Measurements from ENCODE around the gene OVOL1.
"Not testable (repeated sequence)": the region's sequence is repeated elsewhere in the genome, so short reads cannot be mapped to it uniquely, and the experiment has no call there.

The OVOL1 gene

GRCh38 chr11:65817835-65818680 is 31.2 kb downstream of the OVOL1 start:
- peak; percentile 93 to 98 (median 97) for DNase-seq

- DNase-seq = peak; percentile 31 to 43 (median 34)
Measured at GRCh38 chr11:65821107-65821506, 34.2 kb downstream of the OVOL1 start.

GRCh38 chr11:65822776-65823528 is 36.1 kb downstream of the OVOL1 start:
- DNase-seq = no peak

- no peak for DNase-seq
Measured at GRCh38 chr11:65826984-65827735, 40.3 kb downstream of the OVOL1 start.

- DNase-seq = no peak
Measured at GRCh38 chr11:65829459-65829858, 42.6 kb downstream of the OVOL1 start.

GRCh38 chr11:65832231-65832630 is 45.4 kb downstream of the OVOL1 start:
- not testable (repeated sequence) for DNase-seq

- DNase-seq = peak; percentile 95 to 97 (median 96)
Measured at GRCh38 chr11:65833297-65834030, 46.6 kb downstream of the OVOL1 start, which contains the start of gene SNX32. Gene SNX32, plus strand, starts transcription at chr11:65833963. Its CDS starts 103 bp downstream, at chr11:65834066.

- no peak for DNase-seq
Measured at GRCh38 chr11:65834202-65834601, 47.3 kb downstream of the OVOL1 start.

- DNase-seq = no peak
Measured at GRCh38 chr11:65842144-65842543, 55.3 kb downstream of the OVOL1 start.

GRCh38 chr11:65843811-65844210 is 56.9 kb downstream of the OVOL1 start:
- DNase-seq = no peak

- no peak for DNase-seq
Measured at GRCh38 chr11:65844231-65844872, 57.5 kb downstream of the OVOL1 start.

Measured in suppressor macrophage treated with lipopolysaccharide for 1 hour (primary cell).